Right ventricle myocardium inferior (tissue), 1 donor: ENCODE measurements around the gene CCNF. TPM values are rescaled to one million over a fixed set of nuclear protein-coding genes. Genes with fewer than 3 reads are reported as not detected.

Source experiments
- microRNA-seq: library from miRNA; unstranded; fragments of <30 nt; microRNA quantifications from one replicate; pipeline ENCODE4 v1.2.0, GENCODE V29; 2020
- total RNA-seq: library from RNA; stranded (reverse); fragmentation: NEBNext Ultra II Directional; extraction: Animal tissue kit (Norgen Biotek cat#: 25700); gene quantifications from one replicate; pipeline ENCODE4 v1.2.1, GENCODE V29; 2021
- donor health status: DM: no; HTN: yes; CAD: no; lungs with severe emphysema.

CCNF gene
- total RNA-seq, 1 donor from 2014 or later = 1.2 TPM

Small RNAs within 50 kb of the gene (microRNA-seq; reads per million reads assigned to microRNA genes)
- gene MIR6767 (not detected), gene MIR6768 (not detected)

Other genes starting within 250 kb of the CCNF start
- 5.8 TPM for gene CASKIN1, start 232.8 kb upstream of the CCNF start, total RNA-seq
- gene MLST8, start 224.0 kb upstream of the CCNF start, total RNA-seq = 25.3 TPM
- 13.2 TPM for gene BRICD5, start 218.6 kb upstream of the CCNF start, total RNA-seq
- gene PGP, start 214.6 kb upstream of the CCNF start, total RNA-seq = 35.1 TPM
- gene E4F1, start 205.9 kb upstream of the CCNF start, total RNA-seq = 14.1 TPM
- gene DNASE1L2, start 193.0 kb upstream of the CCNF start, total RNA-seq = 0.49 TPM
- 205 TPM for gene ECI1, start 177.9 kb upstream of the CCNF start, total RNA-seq
- gene RNPS1, start 161.3 kb upstream of the CCNF start, total RNA-seq = 105 TPM
- 7.4 TPM for gene ABCA3, start 88.7 kb upstream of the CCNF start, total RNA-seq
- gene TEDC2, start 30.7 kb downstream of the CCNF start, total RNA-seq = 0.95 TPM
- gene NTN3, start 41.9 kb downstream of the CCNF start, total RNA-seq = 0.19 TPM
- 14.8 TPM for gene TBC1D24, start 45.7 kb downstream of the CCNF start, total RNA-seq
- gene ATP6V0C, start 84.5 kb downstream of the CCNF start, total RNA-seq = 137 TPM
- gene AMDHD2, start 90.9 kb downstream of the CCNF start, total RNA-seq = 16.2 TPM
- gene CEMP1, start 102.0 kb downstream of the CCNF start, total RNA-seq = not detected
- 47.1 TPM for gene PDPK1, start 108.6 kb downstream of the CCNF start, total RNA-seq